SK-N-MC (cell line): Measurements from ENCODE around the gene OR4D10.

ENCODE experiments used
- EZH2 ChIP-seq: fragments of 200-600 bp; sonication (generic); IDR thresholded peaks from one replicate; pipeline ENCODE4 v1.6.1; 2017; ENCODE audit warnings: antibody characterized with exemption
- FOXP2 ChIP-seq: optimal IDR thresholded peaks from 2 replicates; pipeline ENCODE3; 2011; ENCODE audit warnings: mild to moderate bottlenecking, moderate library complexity; ENCODE audit not compliant: insufficient read depth; ENCODE audit errors: extremely low read length, control extremely low read depth

DNA sequence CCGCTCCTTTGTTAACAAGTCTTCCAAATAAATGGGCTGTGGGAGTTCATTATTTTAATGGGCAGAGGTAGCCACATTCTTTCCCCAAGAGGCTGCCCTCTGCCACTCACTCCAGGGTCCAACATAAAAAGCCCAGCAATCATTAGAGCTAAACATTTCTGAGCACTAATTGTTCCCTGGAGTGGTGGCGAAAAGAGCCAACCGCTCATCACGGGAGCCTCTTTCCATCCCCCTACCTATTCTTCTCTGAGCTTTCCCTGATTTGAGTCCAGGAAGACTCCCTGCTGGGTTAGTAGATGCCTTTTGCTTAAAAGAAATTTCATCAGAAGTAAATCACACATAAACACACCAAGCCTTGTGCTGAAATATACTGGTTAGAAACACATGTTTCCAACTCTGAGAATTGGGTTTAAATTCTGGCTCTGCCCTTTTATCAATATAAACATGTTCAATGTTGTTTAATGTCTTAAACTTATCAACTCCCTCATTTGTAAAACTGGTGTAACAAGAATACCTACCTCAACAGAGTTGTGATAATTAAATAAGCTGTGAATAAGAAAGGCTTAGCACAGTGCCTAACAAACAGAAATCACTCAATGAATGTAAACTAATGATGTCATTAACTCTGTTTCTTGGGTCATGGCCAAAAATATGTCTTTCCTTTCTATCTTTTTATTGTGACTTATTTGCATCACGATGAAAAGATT lies 46.6 kb upstream of the OR4D10 start, which contains the start of gene OR5A2:
- TF ChIP-seq EZH2: no peak
- TF ChIP-seq FOXP2: peak; percentile 23
